AG09309 (cell line): ENCODE data around the gene TRMT44.

ENCODE experiments used
- DNase-seq: peaks from one replicate; pipeline ENCODE4 v3.0.0-alpha.2; 2010; ENCODE audit warnings: low read depth
- H3K4me3 ChIP-seq: 2 replicates; pipeline ENCODE4 v1.5.1; 2011; ENCODE audit warnings: mild to moderate bottlenecking, low read depth, low read length, moderate library complexity; ENCODE audit not compliant: control insufficient read depth
- CTCF ChIP-seq: IDR thresholded peaks from 2 replicates; pipeline ENCODE4 v1.5.1; 2011; ENCODE audit warnings: mild to moderate bottlenecking, low read depth, low read length, inconsistent platforms; ENCODE audit not compliant: insufficient read depth, control insufficient read depth; ENCODE audit errors: missing control alignments

The TRMT44 gene

DNA sequence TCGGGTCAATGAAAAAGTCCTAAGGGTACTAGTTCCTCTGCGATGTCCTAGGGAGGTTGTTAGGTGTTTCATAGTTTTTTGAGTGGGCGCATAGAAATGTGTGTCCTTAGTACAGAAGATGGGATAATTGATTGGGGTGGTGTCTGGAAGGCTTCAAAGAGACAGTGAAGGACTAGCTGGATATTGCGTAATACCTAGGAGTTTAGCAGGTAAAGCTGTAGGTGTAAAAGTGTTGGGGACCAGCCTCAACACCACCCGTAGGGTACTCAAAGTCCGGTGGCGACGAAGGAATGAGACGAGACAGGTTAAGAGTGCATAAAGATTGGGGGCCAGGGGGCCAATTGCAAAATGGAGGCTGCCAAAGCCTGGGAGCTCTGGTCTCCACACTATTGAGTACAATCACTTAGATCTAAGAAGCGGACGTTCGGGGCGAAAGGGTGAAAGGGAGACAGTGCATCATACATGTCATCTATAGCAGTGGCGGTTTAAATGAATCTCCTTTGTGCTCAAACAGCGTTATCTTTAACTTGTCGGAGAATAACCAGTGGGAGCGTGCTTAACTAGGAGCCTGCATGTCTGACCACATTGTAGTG, 1.0 kb downstream of the TRMT44 start:
- TF ChIP-seq CTCF, result no peak
- DNase-seq, result no peak

GRCh38 chr4:8442596-8443358, 2.2 kb downstream of the TRMT44 start:
- DNase-seq, result no peak
- no peak overlapping the region for H3K4me3 ChIP-seq
- TF ChIP-seq CTCF, result no peak

More for the DNA sequence above, 1.0 kb downstream of the TRMT44 start:
- peak overlapping the region; percentile 90 for H3K4me3 ChIP-seq

DNA sequence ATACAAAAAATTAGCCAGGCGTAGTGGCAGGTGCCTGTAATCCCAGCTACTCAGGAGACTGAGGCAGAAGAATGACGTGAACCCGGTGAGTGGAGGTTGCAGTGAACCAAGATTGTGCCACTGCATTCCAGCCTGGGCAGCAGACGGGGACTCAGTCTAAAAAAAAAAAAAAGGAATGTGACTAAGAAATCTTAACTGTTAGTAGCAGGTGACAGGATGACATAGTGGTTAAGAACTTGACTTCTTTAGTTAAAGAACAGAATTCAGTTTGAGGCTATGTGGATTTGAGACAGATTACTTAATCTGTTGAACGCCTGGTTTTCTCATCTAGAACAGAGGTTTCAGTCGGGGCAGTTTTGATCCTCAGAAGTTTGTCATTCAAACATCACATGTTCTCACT, 3.2 kb downstream of the TRMT44 start:
- H3K4me3 ChIP-seq, result no peak overlapping the region
- no peak for TF ChIP-seq CTCF
- no peak for DNase-seq

- H3K4me3 ChIP-seq, result no peak overlapping the region
- no peak for TF ChIP-seq CTCF
- no peak for DNase-seq
Measured at GRCh38 chr4:8446122-8446521, 5.5 kb downstream of the TRMT44 start.

GRCh38 chr4:8451440-8452182, 11.0 kb downstream of the TRMT44 start:
- TF ChIP-seq CTCF, result no peak
- no peak overlapping the region for H3K4me3 ChIP-seq
- no peak for DNase-seq

DNA sequence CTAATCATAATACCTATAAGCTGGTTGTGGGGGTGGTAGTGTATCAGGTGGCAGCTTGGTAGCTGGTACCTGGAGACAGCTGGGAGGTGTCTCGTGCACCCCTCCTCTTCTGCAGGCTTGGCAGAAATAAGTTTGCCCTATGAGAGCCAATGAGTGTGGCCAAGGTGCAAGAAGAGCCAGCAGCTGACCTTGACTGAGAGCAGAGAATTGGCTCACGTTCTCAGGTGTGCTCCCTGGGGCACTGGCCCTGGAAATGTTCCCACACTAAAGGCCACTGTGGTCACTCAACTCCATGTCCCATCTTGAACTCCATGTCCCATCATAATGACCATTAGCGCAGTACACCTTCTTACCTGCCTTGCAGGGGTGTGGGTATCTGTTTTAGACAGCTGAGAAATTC, 13.4 kb downstream of the TRMT44 start:
- DNase-seq, result no peak
- TF ChIP-seq CTCF, result no peak
- no peak overlapping the region for H3K4me3 ChIP-seq
